HG03571 (cell line): ENCODE measurements around the gene CCNQ.

Experiments used
- ATAC-seq: cut with Tn5 transposase; IDR thresholded peaks from one replicate; pipeline ENCODE4 v1.9.1; 2021; ENCODE audit not compliant: unreplicated experiment

CCNQ gene

DNA sequence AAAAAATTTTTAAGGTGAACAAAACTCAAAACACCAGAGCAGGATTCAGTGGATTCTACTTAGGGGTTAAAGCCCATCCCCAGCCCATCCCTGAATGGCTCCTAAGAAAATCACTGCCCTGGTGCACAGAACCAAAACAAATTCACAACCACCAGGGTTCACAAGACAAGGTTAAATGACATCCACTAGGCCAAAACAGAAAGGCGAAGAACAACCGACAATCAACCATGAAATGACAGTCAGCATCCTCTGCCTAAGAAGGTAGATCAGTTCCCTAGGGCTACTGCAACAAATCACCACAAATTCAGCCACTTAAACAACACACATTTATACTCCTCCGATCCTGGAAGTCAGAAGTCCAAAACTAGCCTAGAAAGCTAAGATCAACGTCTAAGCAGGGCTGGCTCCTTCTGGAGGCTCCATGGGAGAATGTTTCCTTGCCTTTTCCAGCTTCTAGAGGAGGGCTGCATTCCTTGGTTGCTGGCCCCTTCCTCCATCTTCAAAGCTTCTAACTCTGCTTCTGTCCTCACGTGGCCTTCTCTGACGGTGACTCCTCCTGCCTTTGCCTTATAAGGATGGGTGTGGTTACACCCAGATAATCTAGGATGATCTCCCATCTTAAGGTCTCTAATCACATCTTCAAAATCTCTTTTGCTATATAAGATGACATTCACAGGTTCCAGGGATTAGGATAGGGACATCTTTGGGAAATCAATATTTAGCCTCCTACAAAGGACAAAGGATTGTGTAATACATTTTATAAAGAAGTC, 1.8 kb downstream of the CCNQ start:
- ATAC-seq, result no peak

DNA sequence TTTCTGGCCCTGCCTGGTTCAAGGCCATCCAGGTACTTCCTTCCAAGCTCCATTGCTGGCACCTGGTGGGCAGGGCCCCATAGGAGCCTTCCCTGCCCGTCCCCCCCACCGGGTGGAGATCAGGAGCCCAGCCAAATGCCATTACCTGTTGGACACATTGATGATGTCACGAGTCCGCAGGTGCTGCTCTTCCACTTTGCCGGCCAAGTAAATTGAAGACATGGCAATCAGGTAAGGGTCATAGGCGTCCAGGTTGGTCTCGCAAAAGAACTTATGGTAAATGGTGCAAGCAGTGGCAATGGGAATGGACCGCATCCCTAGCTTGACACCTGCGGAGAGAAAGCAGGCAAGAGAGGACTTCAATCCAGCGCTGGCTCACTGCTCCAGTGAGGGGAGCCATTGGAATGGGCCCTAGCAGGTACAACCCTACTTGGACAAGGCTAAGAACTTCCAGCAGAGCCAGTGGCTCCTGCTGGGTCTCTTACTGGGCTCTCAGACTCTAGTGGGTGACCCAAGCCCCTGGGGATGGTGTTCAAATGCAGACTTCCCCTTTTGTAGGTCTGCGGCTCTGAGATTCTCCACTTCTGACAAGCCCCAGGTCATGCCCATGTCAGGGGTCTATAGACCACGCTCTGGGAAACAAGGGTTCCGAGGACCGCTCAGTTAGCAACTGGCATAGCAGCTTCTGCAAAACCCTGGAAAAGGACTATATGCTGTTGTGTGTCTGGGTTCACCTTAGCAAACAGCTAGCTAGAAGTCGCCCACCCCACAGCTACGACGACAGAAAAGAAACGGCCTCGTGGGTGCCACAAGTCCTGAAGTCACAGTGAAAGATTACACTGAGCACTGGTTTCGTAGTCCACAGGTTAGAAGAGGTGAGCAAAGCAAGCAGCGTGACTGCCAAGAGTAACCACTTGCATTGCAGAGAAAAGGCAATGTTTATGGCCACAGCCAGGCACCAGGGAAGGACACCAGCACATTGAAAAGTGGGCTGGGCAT, 2.8 kb downstream of the CCNQ start:
- ATAC-seq, result no peak

DNA sequence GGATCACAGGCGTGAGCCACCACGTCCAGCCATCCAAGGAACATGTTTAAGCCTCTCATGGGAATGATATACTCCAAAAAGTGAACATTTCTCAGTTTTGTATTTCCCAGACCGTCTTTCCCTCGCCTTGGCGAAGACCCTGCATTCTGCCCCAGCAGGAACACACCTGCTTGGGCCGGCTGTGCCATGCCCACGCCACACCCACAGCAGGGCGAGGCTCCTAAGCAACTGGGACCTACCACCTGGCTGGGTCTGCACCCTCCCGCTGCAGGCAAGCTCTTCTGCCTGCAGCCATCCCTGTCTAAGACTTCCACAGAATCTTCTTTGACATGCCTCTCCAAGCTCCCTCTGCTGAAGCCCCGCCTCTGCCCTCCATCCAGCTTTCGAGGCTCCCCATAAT, 3.6 kb downstream of the CCNQ start:
- no peak for ATAC-seq

DNA sequence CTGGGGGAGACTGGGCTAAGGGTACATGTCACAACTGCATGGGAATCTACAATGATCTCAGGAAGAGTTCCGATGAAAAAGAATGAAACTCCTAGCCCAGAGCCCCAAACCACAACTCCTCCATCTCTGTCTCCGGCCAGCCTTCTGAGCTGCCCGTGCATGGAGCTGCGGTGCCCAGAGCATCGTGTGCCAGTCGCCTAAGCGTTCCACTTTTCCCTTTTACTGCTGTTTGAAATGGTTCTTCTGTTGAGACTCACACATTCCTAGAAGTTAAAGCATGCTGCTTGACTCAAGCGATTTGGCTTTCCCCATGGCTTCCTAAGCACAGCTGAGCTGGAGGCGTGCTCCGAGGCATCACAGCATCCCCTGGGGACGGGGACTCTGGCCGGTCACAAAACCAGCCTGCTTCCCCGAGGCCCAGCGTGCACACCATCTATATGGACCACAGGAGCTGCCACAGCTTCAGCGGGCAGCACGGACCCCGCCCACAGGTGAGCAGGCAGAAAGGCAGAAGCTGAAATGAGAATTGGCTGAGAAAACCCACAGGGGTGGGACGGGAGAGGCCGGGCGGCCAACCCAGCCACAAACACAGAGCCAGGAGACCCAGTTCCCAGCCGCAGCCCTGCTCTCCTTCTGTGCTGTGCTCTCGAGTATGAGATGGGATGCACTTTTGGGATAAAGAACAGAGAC, 5.0 kb downstream of the CCNQ start:
- ATAC-seq, result no peak

GRCh38 chrX:153592966-153593688, 5.8 kb downstream of the CCNQ start:
- no peak for ATAC-seq

GRCh38 chrX:153592091-153592833, 6.7 kb downstream of the CCNQ start:
- no peak for ATAC-seq

DNA sequence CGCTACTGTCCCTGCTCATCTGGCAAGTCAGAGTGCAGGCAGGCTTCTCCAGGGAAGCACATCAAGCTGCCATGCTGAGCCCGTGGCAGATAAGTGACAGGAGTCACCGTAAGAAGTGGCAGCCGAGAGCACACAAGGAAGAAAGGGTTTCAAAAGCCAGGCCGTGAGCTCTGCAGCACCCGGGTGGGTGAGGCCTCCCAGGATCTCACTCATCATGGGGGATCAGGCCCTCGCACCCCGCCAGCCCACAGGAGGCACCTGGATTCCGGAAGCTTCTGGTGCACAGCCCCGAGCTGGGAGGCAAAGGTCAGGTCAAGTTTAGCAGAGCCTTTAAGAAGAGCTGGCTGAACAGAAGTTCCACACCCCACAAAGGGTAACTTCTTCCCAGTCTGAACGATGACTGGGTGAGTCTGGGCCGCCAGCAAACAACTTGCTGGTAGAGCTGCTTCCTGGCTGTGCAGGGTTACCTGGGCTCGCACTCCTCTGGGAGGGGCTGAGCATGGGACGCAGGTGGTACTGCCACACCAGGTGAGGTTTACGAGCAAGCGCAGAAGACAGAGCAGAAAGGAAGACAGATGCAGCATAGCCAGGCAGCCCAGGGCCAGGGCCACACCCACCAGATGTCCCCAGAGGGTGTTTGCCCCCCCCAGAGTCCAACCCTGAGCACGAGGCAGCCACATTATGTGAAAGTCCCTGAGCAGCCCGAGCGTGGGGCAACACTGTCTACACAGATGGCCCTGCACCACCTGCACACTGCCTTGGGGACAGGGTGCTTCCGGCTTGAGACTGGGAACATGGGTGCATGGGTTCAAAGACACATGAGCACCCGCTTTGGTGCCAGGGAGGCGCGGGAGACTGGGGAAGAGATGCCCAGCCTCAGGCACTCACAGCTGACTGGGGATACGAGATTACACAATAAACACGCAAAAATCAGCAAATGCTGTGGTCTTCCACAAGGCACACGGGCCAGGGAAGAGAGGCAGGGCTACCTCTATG, 7.7 kb downstream of the CCNQ start:
- ATAC-seq, result no peak

DNA sequence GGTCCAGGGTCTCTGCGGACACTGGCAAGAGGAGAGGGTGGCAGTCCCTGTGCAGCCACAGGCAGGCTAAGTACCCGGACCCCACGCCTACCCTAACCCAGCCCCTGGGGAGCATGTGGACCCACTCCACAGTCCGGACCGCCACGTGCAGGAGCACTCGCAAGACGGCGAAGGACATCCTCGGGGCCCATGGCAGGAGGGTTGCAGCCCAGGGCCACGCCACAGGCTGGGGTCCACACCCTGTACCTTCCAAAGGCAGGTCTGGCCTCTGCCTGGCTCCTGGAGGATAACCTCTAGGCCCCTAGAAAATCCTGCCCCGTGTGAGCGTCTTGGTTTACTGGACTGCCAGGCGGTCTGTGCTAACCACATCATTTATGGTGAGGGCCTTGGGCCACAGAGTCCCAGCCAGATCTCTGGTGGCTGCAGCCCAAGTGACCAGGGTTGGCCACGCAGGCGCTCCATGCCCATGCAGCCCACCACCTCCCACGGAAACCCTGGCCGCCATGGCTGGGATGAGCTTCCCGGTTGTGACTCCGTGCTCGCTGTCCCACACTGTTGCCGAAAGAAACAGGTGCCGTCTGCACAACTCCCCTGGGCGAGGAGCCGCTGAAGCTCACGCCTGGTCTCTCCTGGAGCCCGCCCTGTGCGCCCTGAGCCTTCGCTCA, 10.0 kb downstream of the CCNQ start:
- no peak for ATAC-seq

DNA sequence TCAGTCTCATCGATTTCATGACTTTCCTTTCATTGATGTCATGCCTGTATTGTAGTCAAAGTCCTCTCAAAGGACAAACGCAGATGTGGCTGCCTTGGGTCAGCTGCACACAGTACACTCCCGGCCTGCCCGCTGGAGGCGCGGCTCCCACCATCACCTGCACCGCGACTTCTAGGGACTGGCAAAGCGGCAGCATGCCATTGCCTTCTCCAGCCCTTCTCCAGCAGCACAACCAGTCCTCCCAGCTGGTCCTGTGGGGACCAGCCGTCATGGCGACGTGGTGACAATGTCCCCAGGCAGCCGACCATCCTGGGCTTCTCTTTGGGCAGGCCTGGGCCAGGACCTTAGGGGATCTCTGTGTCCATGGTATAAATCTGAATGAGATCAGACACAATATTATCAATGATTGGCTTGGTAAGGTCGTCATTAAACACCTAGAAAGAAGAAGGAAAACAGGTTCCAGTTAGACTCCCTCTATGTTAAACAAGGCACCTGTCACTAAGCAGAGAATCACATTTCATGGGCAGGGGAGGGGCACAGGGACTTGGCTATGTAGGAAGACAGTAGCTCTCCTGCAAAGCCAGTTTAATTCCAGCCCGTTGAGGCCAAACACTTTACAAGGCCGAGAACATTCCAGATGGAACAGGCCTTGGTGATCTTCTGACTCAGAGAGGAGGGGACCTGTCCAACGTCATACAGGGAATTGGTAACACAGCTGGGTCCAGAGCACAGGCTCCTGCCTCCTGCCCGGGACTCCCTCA, 10.7 kb downstream of the CCNQ start:
- ATAC-seq, result no peak

DNA sequence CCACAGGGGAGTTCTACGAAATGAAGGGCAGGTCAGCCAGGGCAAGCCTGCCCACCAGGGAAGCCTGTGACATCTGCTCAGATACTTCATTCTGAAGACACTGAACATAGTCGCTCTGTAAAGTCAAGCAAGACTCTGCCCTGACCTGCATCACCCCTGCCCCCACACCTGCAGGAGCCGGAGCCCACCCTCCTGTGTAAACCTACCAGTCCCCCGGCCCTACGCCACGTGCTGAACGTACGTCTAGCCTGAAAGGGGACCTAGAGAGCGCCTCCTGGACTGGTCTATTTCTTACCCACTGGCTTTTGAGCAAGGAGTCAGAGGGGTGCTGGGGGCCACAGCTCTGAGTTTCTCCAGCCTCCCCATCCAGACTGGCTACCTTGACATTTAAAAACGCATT, 11.6 kb downstream of the CCNQ start:
- no peak for ATAC-seq

DNA sequence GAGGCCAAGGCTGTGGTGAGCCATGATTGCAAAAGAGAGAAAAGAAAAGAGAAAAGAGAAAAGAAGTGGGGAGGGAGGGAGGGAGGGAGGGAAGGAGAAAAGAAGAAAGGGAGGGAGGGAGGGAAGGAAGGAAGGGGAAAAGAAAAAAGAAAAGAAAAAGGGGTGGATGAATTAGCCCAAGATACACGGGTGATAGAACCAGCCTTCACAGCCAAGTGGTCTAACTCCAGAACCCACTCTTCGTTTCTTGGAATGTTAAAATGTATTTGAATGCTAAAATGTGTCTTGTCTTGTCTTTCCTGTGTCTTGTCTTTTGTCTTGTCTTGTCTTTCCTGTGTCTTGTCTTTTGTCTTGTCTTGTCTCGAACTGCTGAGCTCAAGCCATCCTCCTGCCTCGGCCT, 13.1 kb downstream of the CCNQ start:
- no peak for ATAC-seq

DNA sequence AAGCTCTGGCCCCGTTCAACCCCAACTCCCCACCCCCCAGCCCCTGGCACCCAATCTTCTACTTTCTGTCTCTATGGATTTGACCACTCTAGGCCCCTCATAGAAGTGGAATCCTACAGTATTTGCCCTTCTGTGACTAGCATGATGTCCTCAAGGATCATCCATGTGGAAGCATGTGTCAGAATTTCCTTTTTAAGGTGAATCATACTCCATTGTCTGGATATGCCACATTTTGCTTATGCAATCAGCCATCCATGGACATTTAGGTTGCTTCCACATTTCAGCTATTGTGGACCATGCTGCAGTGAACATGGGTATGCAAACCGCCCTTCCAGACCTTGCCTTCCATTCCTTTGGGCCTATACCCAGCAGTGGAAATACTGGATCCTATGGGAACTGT, 15.5 kb downstream of the CCNQ start:
- no peak for ATAC-seq

DNA sequence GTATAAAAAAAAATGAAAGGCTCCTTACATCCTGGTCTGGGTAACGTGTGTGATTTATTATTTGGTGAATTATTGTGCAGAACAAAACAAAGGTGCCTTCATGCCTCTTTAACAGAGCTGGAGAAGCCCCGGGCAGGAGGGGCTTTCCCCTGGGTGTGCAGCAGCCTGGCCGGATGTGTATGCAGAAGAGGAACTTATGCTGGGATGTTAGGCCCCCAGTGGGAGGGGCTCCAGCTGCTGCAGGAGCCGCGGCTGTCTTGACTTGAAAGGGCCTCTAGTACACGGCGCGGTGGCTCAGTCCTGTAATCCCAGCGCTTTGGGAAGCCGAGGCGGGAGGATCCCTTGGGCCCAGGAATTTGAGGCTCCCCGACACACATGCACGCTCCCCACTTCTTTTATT, 16.0 kb downstream of the CCNQ start:
- peak; percentile 99 for ATAC-seq

DNA sequence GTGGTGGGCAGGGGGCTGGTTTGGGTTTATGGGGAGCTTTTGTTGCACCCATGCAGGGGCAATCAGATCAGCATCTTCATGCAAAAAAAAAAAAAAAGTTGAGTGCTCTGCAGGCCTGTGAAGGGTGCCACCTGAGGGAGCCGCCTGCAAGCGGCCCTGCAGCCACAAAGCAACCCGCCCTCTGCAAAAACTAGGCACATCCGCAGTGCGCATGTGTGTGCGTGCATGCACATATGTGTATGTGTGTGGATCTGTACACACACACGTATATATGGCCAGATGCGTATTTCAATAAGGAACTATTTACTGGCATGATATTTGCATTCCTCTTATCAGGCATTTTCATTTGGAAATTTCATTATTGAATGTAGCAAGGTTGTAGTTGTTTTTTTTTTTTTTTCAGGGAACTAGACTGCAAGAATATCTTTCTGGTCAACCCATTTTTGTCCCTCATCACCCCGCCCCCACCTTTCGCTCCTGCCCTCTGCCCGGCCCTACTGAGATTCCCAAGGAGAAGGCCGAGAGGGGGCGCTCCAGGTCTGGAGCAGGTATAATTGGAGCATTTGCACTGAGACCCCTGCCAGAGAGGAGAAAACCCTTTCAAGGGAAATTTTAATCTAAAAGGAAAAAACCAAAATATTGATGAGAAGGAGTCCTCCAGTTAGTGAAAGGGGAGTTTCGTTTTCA, 18.1 kb downstream of the CCNQ start:
- no peak for ATAC-seq

GRCh38 chrX:153578889-153579288, 20.1 kb downstream of the CCNQ start:
- ATAC-seq, result no peak

- no peak for ATAC-seq
Measured at GRCh38 chrX:153578200-153578835, 20.6 kb downstream of the CCNQ start.

DNA sequence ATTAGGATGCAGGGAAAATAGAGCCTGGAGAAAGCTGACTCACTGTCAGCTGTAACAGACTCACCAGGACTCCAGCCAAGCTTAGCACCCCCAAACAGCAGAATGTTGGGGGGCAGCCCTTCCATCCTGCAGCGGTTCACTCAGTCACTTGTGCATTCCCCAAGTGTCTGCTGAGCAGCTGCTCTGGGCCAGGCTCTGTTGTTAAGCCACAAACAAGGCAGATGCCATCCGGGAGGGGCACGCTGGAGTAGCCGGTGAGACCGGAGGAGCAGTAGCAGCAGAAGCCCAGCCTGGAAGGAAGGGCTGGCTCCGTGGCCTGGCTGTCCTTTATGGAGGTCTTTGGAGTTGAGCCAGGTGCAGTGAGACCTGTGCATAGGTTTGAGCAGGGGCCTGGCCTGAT, 22.0 kb downstream of the CCNQ start:
- ATAC-seq, result no peak
